DOHH2 (cell line): ENCODE results near the gene RARB.

Experiments used
- CTCF ChIP-seq: fragments of 200-600 bp; sonication (generic); IDR thresholded peaks from one replicate; pipeline ENCODE4 v1.5.1; 2014; ENCODE audit warnings: antibody characterized with exemption, mild to moderate bottlenecking, low read depth, low read length; ENCODE audit not compliant: poor library complexity, severe bottlenecking
- EZH2phosphoT487 ChIP-seq: fragments of 200-600 bp; sonication (generic); IDR thresholded peaks from 2 replicates; pipeline ENCODE4 v1.6.1; 2017; ENCODE audit warnings: borderline replicate concordance, mild to moderate bottlenecking, antibody characterized with exemption, low read length, moderate library complexity, mixed read lengths

GRCh38 chr3:25386686-25387255 lies 41.3 kb upstream of the RARB start:
- TF ChIP-seq CTCF (no peak), EZH2phosphoT487 (no peak)
